GM06990 (cell line): ENCODE measurements around the gene EPAS1.

Experiments
- DNase-seq: peaks from one replicate; pipeline ENCODE4 v3.0.0-alpha.2; 2011; ENCODE audit not compliant: insufficient read length; ENCODE audit errors: extremely low read depth
- H3K27me3 ChIP-seq: replicated peaks from 2 replicates; pipeline ENCODE4 v1.6.0; 2011; ENCODE audit warnings: low read length; ENCODE audit not compliant: control insufficient read depth, insufficient read depth
- H3K36me3 ChIP-seq: 2 replicates; pipeline ENCODE4 v1.5.1; 2011; ENCODE audit warnings: low read length; ENCODE audit not compliant: control insufficient read depth, insufficient read depth
- H3K4me3 ChIP-seq: replicated peaks from 2 replicates; pipeline ENCODE4 v1.5.1; 2011; ENCODE audit warnings: low read depth, mild to moderate bottlenecking, control low read depth, low read length
- TF ChIP-seq, protein P1 (sequence below): IDR thresholded peaks from 2 replicates; pipeline ENCODE4 v1.5.1; 2011; ENCODE audit warnings: low read length, control low read depth, mild to moderate bottlenecking, inconsistent platforms; ENCODE audit not compliant: insufficient read depth, poor library complexity, severe bottlenecking

EPAS1 gene

DNA sequence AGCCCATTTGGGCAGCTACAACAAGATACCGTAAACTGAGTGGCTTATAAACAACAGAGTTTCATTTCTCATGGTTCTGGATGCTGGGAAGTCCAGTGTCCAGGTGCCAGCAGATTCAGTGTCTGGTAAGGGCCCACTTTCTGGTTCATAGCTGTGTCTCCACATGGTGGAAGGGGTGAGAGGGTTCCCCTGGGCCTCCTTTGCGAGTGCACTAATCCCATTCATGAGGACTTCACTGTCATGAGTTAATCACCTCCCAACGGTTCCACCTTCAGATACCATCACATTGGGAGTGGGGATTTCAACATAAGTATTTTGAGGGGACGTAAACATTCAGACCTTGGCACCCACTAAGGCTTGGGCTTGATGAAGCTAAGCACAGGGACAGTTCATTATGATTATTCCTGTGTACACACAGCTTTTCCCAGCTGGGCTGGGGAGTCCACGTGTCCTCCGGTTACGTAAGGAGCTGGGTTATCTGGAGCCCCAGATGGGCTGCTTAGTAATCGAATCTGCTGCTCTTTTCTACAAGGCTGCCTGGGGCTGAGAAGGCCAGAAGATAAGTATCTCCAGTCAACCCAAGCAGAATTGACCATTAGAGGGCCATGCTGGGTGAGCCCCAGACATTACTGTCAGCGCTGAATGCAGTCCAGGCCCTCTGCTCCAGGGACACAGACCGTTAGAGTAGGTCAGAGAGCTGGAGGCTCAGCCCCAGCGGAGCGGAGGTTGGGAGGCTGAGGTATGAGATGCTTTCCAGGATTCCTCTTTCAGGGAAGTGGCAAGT, 42.7 kb downstream of the EPAS1 start:
- DNase-seq: no peak
- H3K27me3 ChIP-seq: no peaks in the 10 kb centered on the region
- TF ChIP-seq, protein P1, sequence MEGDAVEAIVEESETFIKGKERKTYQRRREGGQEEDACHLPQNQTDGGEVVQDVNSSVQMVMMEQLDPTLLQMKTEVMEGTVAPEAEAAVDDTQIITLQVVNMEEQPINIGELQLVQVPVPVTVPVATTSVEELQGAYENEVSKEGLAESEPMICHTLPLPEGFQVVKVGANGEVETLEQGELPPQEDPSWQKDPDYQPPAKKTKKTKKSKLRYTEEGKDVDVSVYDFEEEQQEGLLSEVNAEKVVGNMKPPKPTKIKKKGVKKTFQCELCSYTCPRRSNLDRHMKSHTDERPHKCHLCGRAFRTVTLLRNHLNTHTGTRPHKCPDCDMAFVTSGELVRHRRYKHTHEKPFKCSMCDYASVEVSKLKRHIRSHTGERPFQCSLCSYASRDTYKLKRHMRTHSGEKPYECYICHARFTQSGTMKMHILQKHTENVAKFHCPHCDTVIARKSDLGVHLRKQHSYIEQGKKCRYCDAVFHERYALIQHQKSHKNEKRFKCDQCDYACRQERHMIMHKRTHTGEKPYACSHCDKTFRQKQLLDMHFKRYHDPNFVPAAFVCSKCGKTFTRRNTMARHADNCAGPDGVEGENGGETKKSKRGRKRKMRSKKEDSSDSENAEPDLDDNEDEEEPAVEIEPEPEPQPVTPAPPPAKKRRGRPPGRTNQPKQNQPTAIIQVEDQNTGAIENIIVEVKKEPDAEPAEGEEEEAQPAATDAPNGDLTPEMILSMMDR: no peak

DNA sequence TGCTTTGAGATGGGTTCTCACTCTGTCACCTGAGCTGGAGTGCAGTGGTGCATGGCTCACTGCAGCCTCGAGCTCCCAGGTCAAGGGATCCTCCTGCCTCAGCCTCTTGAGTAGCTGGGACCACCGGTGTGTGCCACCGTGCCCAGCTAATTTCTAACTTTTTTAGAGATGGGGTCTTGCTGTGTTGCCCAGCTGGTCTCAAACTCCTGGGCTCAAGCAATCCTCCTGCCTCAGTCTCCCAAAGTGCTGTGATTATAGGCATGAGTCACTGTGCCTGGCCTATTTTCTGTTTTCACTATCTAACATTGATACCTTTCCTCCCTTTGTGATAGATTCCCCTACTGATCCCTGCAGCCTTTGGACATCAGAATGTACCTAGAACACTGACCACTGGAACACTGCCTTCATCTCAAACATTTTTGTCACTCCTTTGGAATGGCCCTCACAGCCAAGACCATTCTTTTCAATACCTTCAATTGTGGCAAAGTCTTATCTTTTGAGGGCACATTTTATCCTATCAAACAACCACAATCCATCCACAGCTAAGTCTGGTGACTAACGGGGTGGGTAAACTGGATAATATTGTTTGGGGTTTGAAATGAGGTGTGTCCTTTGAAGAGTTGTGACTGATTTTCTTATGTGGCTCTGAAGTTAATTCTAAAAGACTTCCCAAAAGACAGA, 43.7 kb downstream of the EPAS1 start:
- TF ChIP-seq, protein P1: no peak
- Histone ChIP-seq H3K36me3 (no peaks in the 10 kb centered on the region), H3K4me3 (no peak overlapping the region), H3K27me3 (no peaks in the 10 kb centered on the region)
- no peak for DNase-seq

More for the DNA sequence above, 42.7 kb downstream of the EPAS1 start:
- H3K36me3 ChIP-seq: no peaks in the 10 kb centered on the region
- H3K4me3 ChIP-seq: no peak overlapping the region

DNA sequence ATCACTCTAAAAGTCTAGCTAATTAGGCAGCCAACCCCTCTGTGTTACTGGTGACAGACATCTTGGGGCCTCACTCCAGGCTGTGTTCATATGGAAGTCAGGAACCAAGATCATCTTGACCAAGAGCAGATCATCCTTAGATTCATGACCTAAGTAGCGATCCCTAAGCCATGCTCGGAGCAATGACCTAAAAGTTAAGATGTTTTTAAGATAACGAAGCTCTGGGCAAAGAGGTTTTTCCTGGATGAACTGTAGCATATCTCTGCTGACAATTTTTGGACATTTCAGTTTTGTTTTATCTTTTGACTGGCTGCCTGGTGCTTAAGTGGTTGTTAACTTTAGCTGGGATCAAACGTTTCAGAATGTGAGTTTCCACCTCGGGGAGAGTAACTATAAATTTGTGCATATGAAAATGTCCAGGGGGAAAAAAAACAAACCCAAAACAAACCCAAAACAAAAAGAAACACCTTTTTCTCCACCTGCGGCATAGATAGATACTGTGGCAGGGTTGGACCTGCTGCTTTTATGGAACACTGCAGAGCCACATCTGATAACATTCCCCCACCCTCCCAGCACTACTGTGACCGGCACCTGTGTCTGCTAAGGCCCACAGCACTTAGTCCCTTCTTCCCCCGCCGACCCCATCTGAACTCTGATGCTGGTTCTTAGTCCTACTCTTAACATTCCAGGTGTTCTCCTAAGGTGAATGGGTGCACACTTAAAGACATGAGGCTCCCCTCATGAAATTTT, 45.5 kb downstream of the EPAS1 start:
- Histone ChIP-seq H3K36me3 (no peaks in the 10 kb centered on the region), H3K4me3 (no peak overlapping the region), H3K27me3 (no peaks in the 10 kb centered on the region)
- TF ChIP-seq, protein P1: no peak
- no peak for DNase-seq

DNA sequence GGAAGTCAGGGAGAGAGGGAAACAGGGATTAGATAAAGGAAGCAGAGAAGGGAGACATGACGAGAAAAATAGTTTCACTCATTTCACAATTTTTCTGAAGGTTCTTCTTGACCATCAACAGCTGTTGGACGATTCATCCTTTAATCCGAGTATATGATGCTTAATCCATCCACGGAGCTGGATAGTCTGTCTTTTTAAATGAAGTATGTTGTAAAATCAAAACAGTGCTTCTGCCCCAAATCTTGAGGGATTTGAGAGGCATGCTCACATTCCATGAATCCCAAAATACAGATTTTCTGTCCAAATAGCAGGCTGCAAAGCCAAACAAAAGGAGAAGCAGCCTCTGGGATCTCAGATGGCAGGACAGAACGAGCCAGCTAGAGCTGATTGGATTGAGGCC, 47.5 kb downstream of the EPAS1 start:
- no peak for DNase-seq
- Histone ChIP-seq H3K4me3 (no peak overlapping the region), H3K36me3 (no peaks in the 10 kb centered on the region), H3K27me3 (no peaks in the 10 kb centered on the region; the same call in 1 of the 2 replicates)
- TF ChIP-seq, protein P1: no peak

DNA sequence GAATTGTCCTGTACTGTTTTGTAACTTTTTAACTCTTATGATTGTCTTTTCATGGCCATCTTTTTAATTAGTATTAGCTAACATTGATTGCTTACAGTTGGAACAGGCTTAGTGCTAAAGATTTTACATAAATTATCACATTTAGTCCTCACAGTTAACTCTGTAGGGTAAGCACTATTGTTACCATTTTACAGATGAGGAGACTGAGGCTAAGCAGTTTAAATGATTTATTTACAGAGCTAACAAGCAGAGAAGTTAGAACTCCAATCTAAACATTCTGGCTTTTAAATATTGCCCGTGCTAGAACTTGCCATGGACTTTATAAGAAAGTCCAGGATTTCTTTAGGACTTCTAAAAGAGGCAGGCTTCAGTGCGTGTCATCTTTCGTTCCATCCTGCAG, 48.6 kb downstream of the EPAS1 start:
- no peaks in the 10 kb centered on the region; the same call in 1 of the 2 replicates for H3K27me3 ChIP-seq
- TF ChIP-seq, protein P1: no peak
- DNase-seq: no peak
- H3K36me3 ChIP-seq: no peaks in the 10 kb centered on the region
- no peak overlapping the region for H3K4me3 ChIP-seq
